Lower lobe of right lung (tissue), 2 donors: ENCODE results near the gene GYPC. TPM values are rescaled to one million over a fixed set of nuclear protein-coding genes. Genes with fewer than 3 reads are reported as not detected.

Source experiments
- ATAC-seq, 2 donors: fragments of 200-7000 bp; cut with Tn5 transposase; one replicate each; pipeline ENCODE4 v1.9.1; 2020 to 2022; ENCODE audit warnings: mild to moderate bottlenecking in 2 of 2, moderate library complexity in 2 of 2
- DNase-seq: peaks from one replicate; pipeline ENCODE4 v3.0.0-alpha.2; 2020
- H3K27ac ChIP-seq: fragments of 200-600 bp; one replicate; pipeline ENCODE4 v1.8.0; 2022
- H3K27me3 ChIP-seq: fragments of 200-600 bp; one replicate; pipeline ENCODE4 v1.8.0; 2022; ENCODE audit warnings: low read depth
- H3K36me3 ChIP-seq: fragments of 200-600 bp; one replicate; pipeline ENCODE4 v1.8.0; 2022; ENCODE audit warnings: mild to moderate bottlenecking
- H3K4me1 ChIP-seq: fragments of 200-600 bp; one replicate; pipeline ENCODE4 v1.8.0; 2022
- H3K4me3 ChIP-seq: fragments of 200-600 bp; one replicate; pipeline ENCODE4 v1.8.0; 2022; ENCODE audit warnings: mild to moderate bottlenecking
- H3K9me3 ChIP-seq: fragments of 200-600 bp; one replicate; pipeline ENCODE4 v1.8.0; 2022
- CTCF ChIP-seq: fragments of 200-600 bp; IDR thresholded peaks from one replicate; pipeline ENCODE4 v1.8.0; 2022; ENCODE audit warnings: antibody characterized with exemption, mild to moderate bottlenecking
- intact Hi-C: fragments of 100-400 bp; cut with DNase I; formaldehyde crosslinking; loops from one replicate; pipeline ENCODE4 v1.11.0; 2022
- total RNA-seq: library from RNA; stranded (reverse); fragmentation: NEBNext Ultra II Directional; extraction: Animal tissue kit (Norgen Biotek cat#: 25700); gene quantifications from one replicate; pipeline ENCODE4 v1.2.1, GENCODE V29; 2021
- donor health status: DM: no; HTN: yes; CAD: no; lungs with severe emphysema.

The GYPC gene
- total RNA-seq, 1 donor from 2014 or later, result 92.6 TPM

- H3K9me3 ChIP-seq, result peaks cover under 1% of the 10 kb centered on the region
- no peak for DNase-seq
- ATAC-seq, result no peak
- intact Hi-C loops, result no loop called here
- no peak for TF ChIP-seq CTCF
- no peak overlapping the region for H3K4me3 ChIP-seq
- H3K27ac ChIP-seq, result peak overlapping the region; percentile 31
- H3K4me1 ChIP-seq, result peaks cover 42% of the 10 kb centered on the region
- peaks cover 9% of the 10 kb centered on the region for H3K36me3 ChIP-seq
- H3K27me3 ChIP-seq, result no peaks in the 10 kb centered on the region
Measured at GRCh38 chr2:126669772-126670171, 13.8 kb downstream of the GYPC start.

DNA sequence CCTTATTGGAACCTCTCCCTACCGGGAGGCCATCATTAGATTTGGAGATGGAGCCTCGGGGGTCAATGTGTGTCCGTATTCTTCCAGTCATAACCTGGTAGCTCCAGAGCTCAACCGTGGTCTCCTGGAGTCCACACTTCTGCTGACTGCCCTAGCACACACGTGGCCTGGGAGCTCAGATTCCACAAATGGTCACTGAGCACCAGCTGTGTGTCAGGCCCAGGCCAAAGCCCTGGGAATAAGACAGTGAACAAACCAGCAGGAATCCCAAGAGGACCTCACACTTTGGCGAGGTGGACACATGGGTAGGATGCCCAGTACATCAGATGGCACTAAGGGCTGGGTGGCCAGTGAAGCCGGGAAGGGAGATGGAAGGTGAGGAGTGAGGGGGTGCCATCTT, 15.5 kb downstream of the GYPC start:
- Histone ChIP-seq H3K9me3 (peaks cover 15% of the 10 kb centered on the region), H3K36me3 (peaks cover 5% of the 10 kb centered on the region), H3K4me3 (no peak overlapping the region), H3K27me3 (no peaks in the 10 kb centered on the region), H3K27ac (no peak overlapping the region), H3K4me1 (peaks cover 26% of the 10 kb centered on the region)
- DNase-seq (no peak), ATAC-seq (no peak)
- TF ChIP-seq CTCF, result no peak
- intact Hi-C loops, result no loop called here

GRCh38 chr2:126672980-126673605, 17.1 kb downstream of the GYPC start:
- ATAC-seq (no peak), DNase-seq (no peak)
- no peak for TF ChIP-seq CTCF
- Histone ChIP-seq H3K36me3 (peaks cover 5% of the 10 kb centered on the region), H3K9me3 (peaks cover 15% of the 10 kb centered on the region), H3K4me3 (no peak overlapping the region), H3K27ac (no peak overlapping the region), H3K4me1 (peaks cover 22% of the 10 kb centered on the region), H3K27me3 (no peaks in the 10 kb centered on the region)
- intact Hi-C loops, result no loop called here

GRCh38 chr2:126674075-126674744, 18.3 kb downstream of the GYPC start:
- H3K27ac ChIP-seq, result no peak overlapping the region
- no peak for TF ChIP-seq CTCF
- peaks cover 5% of the 10 kb centered on the region for H3K36me3 ChIP-seq
- H3K9me3 ChIP-seq, result peaks cover 15% of the 10 kb centered on the region
- no peak for DNase-seq
- no peak for ATAC-seq
- no peaks in the 10 kb centered on the region for H3K27me3 ChIP-seq
- no peak overlapping the region for H3K4me3 ChIP-seq
- intact Hi-C loops, result no loop called here
- H3K4me1 ChIP-seq, result peaks cover 14% of the 10 kb centered on the region

GRCh38 chr2:126675637-126676036, 19.7 kb downstream of the GYPC start:
- ATAC-seq, result no peak
- H3K4me1 ChIP-seq, result no peaks in the 10 kb centered on the region
- H3K27me3 ChIP-seq, result no peaks in the 10 kb centered on the region
- TF ChIP-seq CTCF, result no peak
- H3K27ac ChIP-seq, result no peak overlapping the region
- H3K9me3 ChIP-seq, result peaks cover 15% of the 10 kb centered on the region
- DNase-seq, result no peak
- peaks cover 5% of the 10 kb centered on the region for H3K36me3 ChIP-seq
- intact Hi-C loops, result no loop called here
- H3K4me3 ChIP-seq, result no peak overlapping the region
